Pancreas (tissue), 10 donors: Measurements from ENCODE around the gene RADX. TPM values are rescaled to one million over a fixed set of nuclear protein-coding genes. Genes with fewer than 3 reads are reported as not detected.

Experiments
- ATAC-seq, 4 donors: fragments of 200-7000 bp; cut with Tn5 transposase; one replicate each; pipeline versions ENCODE4 v1.8.0 to v1.9.1; 2020; ENCODE audit warnings: mild to moderate bottlenecking in 4 of 4, moderate library complexity in 4 of 4
- DNase-seq, 6 donors: peaks; one replicate each; pipeline ENCODE4 v3.0.0-alpha.2; 2020
- FAIRE-seq: peaks from 2 replicates; lab custom pipeline; 2012; peaks lifted over from hg19 to GRCh38; lab: Jason Lieb, UNC
- H3K27ac ChIP-seq, 4 donors: fragments of 200-600 bp; sonication (generic); 1 replicate in 3 of 4; 2 replicates in 1 of 4; pipeline versions ENCODE4 v1.5.0 to v1.8.0; 2020
- H3K27me3 ChIP-seq, 4 donors: fragments of 200-600 bp; one replicate each; pipeline ENCODE4 v1.8.0; 2021
- H3K36me3 ChIP-seq, 3 donors: fragments of 200-600 bp; sonication (generic) in 1 of 3; one replicate each; pipeline versions ENCODE4 v1.5.0 to v1.8.0; 2020 to 2021
- H3K4me1 ChIP-seq, 3 donors: fragments of 200-600 bp; one replicate each; pipeline ENCODE4 v1.8.0; 2021
- H3K4me3 ChIP-seq, 4 donors: fragments of 200-600 bp; sonication (generic) in 2 of 4; one replicate each; pipeline versions ENCODE4 v1.5.0 to v1.8.0; 2020 to 2021
- H3K9me3 ChIP-seq, 4 donors: fragments of 200-600 bp; one replicate each; pipeline ENCODE4 v1.8.0; 2021
- CTCF ChIP-seq, 4 donors: fragments of 200-600 bp; sonication (generic) in 3 of 4; IDR thresholded peaks; one replicate each; pipeline versions ENCODE4 v1.5.0 to v1.8.0; 2021; ENCODE audit warnings: antibody characterized with exemption in 4 of 4
- WGBS, 2 donors: extraction: QIAGEN DNeasy Blood & Tissue Kit; methylation state at CpG; one replicate each; pipeline ENCODE4 v1.1.7; 2013; 5-methylcytosine and 5-hydroxymethylcytosine counted together
- intact Hi-C, 3 donors: fragments of 100-400 bp; cut with DNase I; formaldehyde crosslinking; loops; one replicate each; pipeline versions ENCODE4 v1.11.1 to v1.14.2; 2022
- polyA plus RNA-seq, 2 donors: library from polyadenylated mRNA; stranded (reverse); fragments of 200-250 nt; gene quantifications; one replicate each; pipeline ENCODE4 v1.2.3, GENCODE V29; 2013
- total RNA-seq, 6 donors: library from RNA; stranded (reverse); fragmentation: NEBNext Ultra II Directional in 4 of 6; extraction: Animal tissue kit (Norgen Biotek cat#: 25700) in 4 of 6; gene quantifications; one replicate each; pipeline versions ENCODE4 v1.2.1 to v1.2.4, GENCODE V29; 2021 to 2023
- donor health status: healthy with polysubstance abuse.
- donor health status: DM: no; HTN: no; CAD: no; lungs with moderate emphysema.
- donor health status: DM: no; HTN: no; CAD: no.
- donor health status: control.
- donor health status: control.
- donor health status: Bipolar disorder and iron deficiency.
- donor health status: DM: yes; HTN: yes; CAD: no.
- donor health status: DM: no; HTN: no; CAD: no.
- donor health status: DM: no; HTN: no; CAD: no.
- donor health status: DM: yes; HTN: yes; CAD: no.

Gene RADX
- 1 to 10 TPM in 5 of 6 donors, under 1 TPM in 1; 0.74 to 3.0 (median 1.6) TPM for total RNA-seq
- polyA plus RNA-seq = 10 to 100 TPM in 1 of 2 donors, 1 to 10 TPM in 1; 3.2 to 21.4 TPM

GRCh38 chrX:106611679-106612392 is at the start of gene RADX:
Gene RADX, plus strand, starts transcription at chrX:106611978. Its CDS starts 103 bp downstream, at chrX:106612081.
- Histone ChIP-seq H3K4me1 (peaks cover 0 to 3% (median 0%) of the 10 kb centered on the region in 3 donors), H3K9me3 (no peaks in the 10 kb centered on the region), H3K4me3 (peak within 1 kb of the TSS in 3 of 4 donors; percentile 5 to 48 (median 36)), H3K27ac (no peak within 1 kb of the TSS), H3K27me3 (peaks cover 0 to 7% (median 3%) of the 10 kb centered on the region in 4 donors), H3K36me3 (no peaks in the 10 kb centered on the region)
- intact Hi-C loops = no loop called here
- whole genome bisulfite sequencing, 2 donors = 0 to 30% methylated on average over 46 of the region's 46 CpGs
- no peak for FAIRE-seq
- peak; percentile 80 to 91 (median 84) for DNase-seq
- peak; percentile 97 to 99 (median 99) for ATAC-seq
- TF ChIP-seq CTCF (IDR thresholded peaks at IDR 0.05) = no peak

- intact Hi-C loops = no loop called here
- FAIRE-seq (no peak), ATAC-seq (peak in 3 of 4 donors; percentile 51 to 75 (median 72)), DNase-seq (no peak)
- Histone ChIP-seq H3K9me3 (no peaks in the 10 kb centered on the region), H3K27me3 (peaks cover 0 to 6% (median 3%) of the 10 kb centered on the region in 4 donors), H3K36me3 (no peaks in the 10 kb centered on the region), H3K27ac (no peak overlapping the region), H3K4me3 (no peak overlapping the region), H3K4me1 (peaks cover 6 to 8% (median 7%) of the 10 kb centered on the region in 3 donors)
- TF ChIP-seq CTCF (IDR thresholded peaks at IDR 0.05) = no peak
- WGBS, 2 donors = 11% methylated on average over 2 of the region's 2 CpGs
These were observed 46.8 kb upstream of the RADX start for GRCh38 chrX:106564986-106565385.

GRCh38 chrX:106566362-106566761 is 45.4 kb upstream of the RADX start:
- Histone ChIP-seq H3K4me1 (peaks cover 6 to 8% (median 7%) of the 10 kb centered on the region in 3 donors), H3K4me3 (no peak overlapping the region), H3K27me3 (peaks cover 0 to 13% (median 3%) of the 10 kb centered on the region in 4 donors), H3K27ac (no peak overlapping the region), H3K36me3 (no peaks in the 10 kb centered on the region), H3K9me3 (no peaks in the 10 kb centered on the region)
- intact Hi-C loops = no loop called here
- FAIRE-seq (no peak), DNase-seq (no peak), ATAC-seq (no peak)
- TF ChIP-seq CTCF (IDR thresholded peaks at IDR 0.05) = no peak
- 78 to 93% methylated on average over 8 of the region's 8 CpGs for WGBS, 2 donors

GRCh38 chrX:106581856-106582255 is 29.9 kb upstream of the RADX start:
- intact Hi-C loops = no loop called here
- FAIRE-seq = no peak
- Histone ChIP-seq H3K36me3 (no peaks in the 10 kb centered on the region), H3K4me3 (no peak overlapping the region), H3K27me3 (peaks cover 0 to 4% (median 0%) of the 10 kb centered on the region in 4 donors), H3K4me1 (no peaks in the 10 kb centered on the region), H3K27ac (no peak overlapping the region), H3K9me3 (no peaks in the 10 kb centered on the region)
- no peak for DNase-seq
- 76 to 95% methylated on average over 1 of the region's 1 CpG for WGBS, 2 donors
- ATAC-seq = no peak
- TF ChIP-seq CTCF (IDR thresholded peaks at IDR 0.05) = no peak

- WGBS, 2 donors = 31 to 33% methylated on average over 2 of the region's 2 CpGs
- ATAC-seq (no peak), FAIRE-seq (no peak), DNase-seq (no peak)
- H3K27ac ChIP-seq = no peak overlapping the region
- no peaks in the 10 kb centered on the region for H3K9me3 ChIP-seq
- no peak for TF ChIP-seq CTCF (IDR thresholded peaks at IDR 0.05)
- H3K27me3 ChIP-seq = peaks cover 0 to 4% (median 2%) of the 10 kb centered on the region in 4 donors
- no peaks in the 10 kb centered on the region for H3K36me3 ChIP-seq
- H3K4me3 ChIP-seq = no peak overlapping the region
- no peaks in the 10 kb centered on the region for H3K4me1 ChIP-seq
- intact Hi-C loops = no loop called here
These were observed 26.3 kb upstream of the RADX start for GRCh38 chrX:106585478-106585877.
